ENCODE results near the gene PTPN14. TPM values are rescaled to one million over a fixed set of nuclear protein-coding genes. Genes with fewer than 3 reads are reported as not detected.

Gene PTPN14
- total RNA-seq, 1 donor from 2014 or later = 136 TPM

DNA sequence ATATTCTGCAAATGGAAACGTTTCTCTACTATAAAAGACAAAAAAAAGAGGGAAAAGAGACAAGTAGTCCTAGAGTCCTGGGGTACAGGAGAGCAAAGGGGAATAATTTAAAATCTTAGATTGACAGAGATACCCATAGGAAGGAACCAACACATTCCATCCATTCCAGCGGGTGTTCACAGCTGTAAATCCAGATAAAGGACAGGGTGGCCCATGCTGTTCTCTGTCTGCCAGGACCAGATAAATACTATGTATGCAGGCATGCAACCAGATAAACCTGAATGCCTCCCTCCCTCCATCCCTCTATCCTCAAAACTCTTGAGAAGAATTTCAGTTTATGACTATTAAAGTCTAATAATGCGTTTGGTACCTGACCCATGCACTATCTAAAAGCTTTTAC is 131.8 kb downstream of the PTPN14 start:
- no peaks in the 10 kb centered on the region for H3K36me3 Mint-ChIP-seq (ENCODE audit: low read depth)
- H3K4me1 Mint-ChIP-seq (ENCODE audit: low read depth) = peaks cover 90% of the 10 kb centered on the region
- no peak overlapping the region for H3K4me3 Mint-ChIP-seq (ENCODE audit: unreplicated experiment)
- TF ChIP-seq, protein P1, sequence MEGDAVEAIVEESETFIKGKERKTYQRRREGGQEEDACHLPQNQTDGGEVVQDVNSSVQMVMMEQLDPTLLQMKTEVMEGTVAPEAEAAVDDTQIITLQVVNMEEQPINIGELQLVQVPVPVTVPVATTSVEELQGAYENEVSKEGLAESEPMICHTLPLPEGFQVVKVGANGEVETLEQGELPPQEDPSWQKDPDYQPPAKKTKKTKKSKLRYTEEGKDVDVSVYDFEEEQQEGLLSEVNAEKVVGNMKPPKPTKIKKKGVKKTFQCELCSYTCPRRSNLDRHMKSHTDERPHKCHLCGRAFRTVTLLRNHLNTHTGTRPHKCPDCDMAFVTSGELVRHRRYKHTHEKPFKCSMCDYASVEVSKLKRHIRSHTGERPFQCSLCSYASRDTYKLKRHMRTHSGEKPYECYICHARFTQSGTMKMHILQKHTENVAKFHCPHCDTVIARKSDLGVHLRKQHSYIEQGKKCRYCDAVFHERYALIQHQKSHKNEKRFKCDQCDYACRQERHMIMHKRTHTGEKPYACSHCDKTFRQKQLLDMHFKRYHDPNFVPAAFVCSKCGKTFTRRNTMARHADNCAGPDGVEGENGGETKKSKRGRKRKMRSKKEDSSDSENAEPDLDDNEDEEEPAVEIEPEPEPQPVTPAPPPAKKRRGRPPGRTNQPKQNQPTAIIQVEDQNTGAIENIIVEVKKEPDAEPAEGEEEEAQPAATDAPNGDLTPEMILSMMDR (IDR thresholded peaks at IDR 0.05) = no peak
- H3K9me3 Mint-ChIP-seq (ENCODE audit: low read depth) = no peaks in the 10 kb centered on the region
- peak overlapping the region; percentile 75 for H3K27ac Mint-ChIP-seq (ENCODE audit: unreplicated experiment)
- DNase-seq (ENCODE audit: low spot score) = no peak
- no peaks in the 10 kb centered on the region for H3K27me3 Mint-ChIP-seq (ENCODE audit: low read depth)

GRCh38 chr1:214418391-214418790 is 133.0 kb downstream of the PTPN14 start:
- TF ChIP-seq, protein P1 (IDR thresholded peaks at IDR 0.05) = no peak
- Mint-ChIP-seq H3K4me1 (ENCODE audit: low read depth) (peaks cover 92% of the 10 kb centered on the region), H3K9me3 (ENCODE audit: low read depth) (no peaks in the 10 kb centered on the region), H3K27ac (ENCODE audit: unreplicated experiment) (peak overlapping the region; percentile 75), H3K36me3 (ENCODE audit: low read depth) (no peaks in the 10 kb centered on the region), H3K4me3 (ENCODE audit: unreplicated experiment) (peak overlapping the region; percentile 1), H3K27me3 (ENCODE audit: low read depth) (no peaks in the 10 kb centered on the region)
- DNase-seq (ENCODE audit: low spot score) = no peak

DNA sequence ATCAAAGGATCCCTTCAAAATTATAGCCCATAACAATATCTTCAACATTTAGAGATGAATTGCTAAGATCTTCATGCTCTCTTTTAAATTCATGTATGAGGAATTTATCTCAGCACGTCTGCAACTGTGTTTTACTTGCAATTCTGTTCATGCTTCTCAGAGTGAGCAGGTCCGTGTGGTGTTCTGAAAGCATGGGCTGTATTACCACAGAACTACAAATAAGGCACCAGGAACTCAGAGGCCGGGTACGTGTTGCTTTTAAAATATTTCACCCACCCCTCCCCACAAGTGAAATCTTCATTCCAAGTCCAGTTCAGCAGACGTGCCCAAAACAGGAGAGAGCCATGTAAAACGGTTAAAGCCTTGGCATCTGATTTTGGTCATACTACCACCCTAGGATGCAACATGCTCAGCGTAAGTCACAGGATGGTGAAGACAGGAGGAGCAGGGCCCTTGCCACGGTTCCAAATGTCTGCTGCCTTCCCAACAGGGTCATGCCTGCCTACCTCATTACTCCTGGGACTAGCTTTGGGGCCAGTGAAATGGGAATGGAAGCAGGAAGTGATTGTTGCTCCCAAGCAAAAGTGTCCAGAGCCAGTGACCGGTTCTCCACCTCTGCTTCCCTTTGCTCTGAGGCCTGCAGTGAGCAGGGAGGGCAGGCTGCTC is 133.7 kb downstream of the PTPN14 start:
- H3K9me3 Mint-ChIP-seq (ENCODE audit: low read depth) = no peaks in the 10 kb centered on the region
- no peak for DNase-seq (ENCODE audit: low spot score)
- H3K27me3 Mint-ChIP-seq (ENCODE audit: low read depth) = no peaks in the 10 kb centered on the region
- no peaks in the 10 kb centered on the region for H3K36me3 Mint-ChIP-seq (ENCODE audit: low read depth)
- H3K27ac Mint-ChIP-seq (ENCODE audit: unreplicated experiment) = peak overlapping the region; percentile 75
- TF ChIP-seq, protein P1 (IDR thresholded peaks at IDR 0.05) = no peak
- H3K4me3 Mint-ChIP-seq (ENCODE audit: unreplicated experiment) = no peak overlapping the region
- peaks cover 89% of the 10 kb centered on the region for H3K4me1 Mint-ChIP-seq (ENCODE audit: low read depth)

- Mint-ChIP-seq H3K36me3 (ENCODE audit: low read depth) (peaks cover 1% of the 10 kb centered on the region), H3K27me3 (ENCODE audit: low read depth) (no peaks in the 10 kb centered on the region), H3K4me1 (ENCODE audit: low read depth) (peaks cover 81% of the 10 kb centered on the region), H3K27ac (ENCODE audit: unreplicated experiment) (peak overlapping the region; percentile 91), H3K4me3 (ENCODE audit: unreplicated experiment) (no peak overlapping the region), H3K9me3 (ENCODE audit: low read depth) (no peaks in the 10 kb centered on the region)
- TF ChIP-seq, protein P1 (IDR thresholded peaks at IDR 0.05) = no peak
- no peak for DNase-seq (ENCODE audit: low spot score)
These were observed 134.5 kb downstream of the PTPN14 start for GRCh38 chr1:214416858-214417257.

DNA sequence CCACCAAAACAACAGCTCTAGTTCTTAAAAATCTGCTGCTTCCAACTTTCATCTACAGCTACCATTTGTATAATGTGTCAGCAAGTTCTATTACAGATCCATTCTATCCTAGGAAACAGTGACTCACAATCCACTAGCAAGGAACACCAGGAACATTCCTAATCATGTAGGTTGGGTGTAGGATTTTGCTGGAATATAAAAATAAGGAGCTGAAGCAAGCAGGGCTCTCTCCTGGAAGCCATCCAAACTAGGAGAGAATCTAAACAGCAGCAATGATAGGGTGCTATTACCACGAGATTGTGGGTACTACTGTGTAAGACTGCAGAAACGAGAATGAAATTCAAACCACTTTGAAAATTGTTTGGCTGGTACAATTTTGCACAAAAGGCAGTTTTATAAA is 135.0 kb downstream of the PTPN14 start:
- DNase-seq (ENCODE audit: low spot score) = no peak
- Mint-ChIP-seq H3K27ac (ENCODE audit: unreplicated experiment) (peak overlapping the region; percentile 91), H3K4me3 (ENCODE audit: unreplicated experiment) (no peak overlapping the region), H3K27me3 (ENCODE audit: low read depth) (no peaks in the 10 kb centered on the region), H3K36me3 (ENCODE audit: low read depth) (peaks cover 1% of the 10 kb centered on the region), H3K4me1 (ENCODE audit: low read depth) (peaks cover 76% of the 10 kb centered on the region), H3K9me3 (ENCODE audit: low read depth) (no peaks in the 10 kb centered on the region)
- TF ChIP-seq, protein P1 (IDR thresholded peaks at IDR 0.05) = no peak
